Epithelial cell of proximal tubule (primary cell): ENCODE measurements around the gene DND1. TPM values are rescaled to one million over a fixed set of nuclear protein-coding genes. Genes with fewer than 3 reads are reported as not detected.
A peak's percentile ranks its signal among the peaks of the same experiment; 100 is the strongest.

ENCODE experiments used
- DNase-seq: peaks from one replicate; pipeline ENCODE4 v3.0.0-alpha.2; 2011; ENCODE audit warnings: low read depth
- H3K4me3 ChIP-seq: 2 replicates; pipeline ENCODE4 v1.5.1; 2011; ENCODE audit warnings: low read depth, mild to moderate bottlenecking, low read length
- CTCF ChIP-seq: conservative IDR thresholded peaks from 2 replicates; pipeline ENCODE4 v1.5.1; 2012; ENCODE audit warnings: low read depth, mild to moderate bottlenecking, low read length
- total RNA-seq: library from RNA; depleted of rRNA; stranded (reverse); fragments of >200 nt; gene quantifications from 2 replicates; pipeline ENCODE4 v1.2.3, GENCODE V29; 2015

DND1 gene
- total RNA-seq, 1 donor from 2014 or later = not detected

- no peak for DNase-seq
- H3K4me3 ChIP-seq = no peak overlapping the region
Measured at GRCh38 chr5:140707812-140708211, 34.4 kb upstream of the DND1 start.

GRCh38 chr5:140700177-140701144 lies 27.1 kb upstream of the DND1 start, which contains the start of gene ZMAT2:
TSS of gene ZMAT2 (plus strand) at chr5:140700447. CDS start at chr5:140700461, 14 bp downstream.
- TF ChIP-seq CTCF = no peak
- peak; percentile 94 for DNase-seq
- H3K4me3 ChIP-seq = peak within 1 kb of the TSS; percentile 92

More at GRCh38 chr5:140707812-140708211, 34.4 kb upstream of the DND1 start:
- TF ChIP-seq CTCF = no peak

- H3K4me3 ChIP-seq = no peak overlapping the region
- DNase-seq = no peak
- no peak for TF ChIP-seq CTCF
Measured at GRCh38 chr5:140696891-140697492, 23.6 kb upstream of the DND1 start.

GRCh38 chr5:140694276-140694675 lies 20.9 kb upstream of the DND1 start:
- no peak for DNase-seq
- TF ChIP-seq CTCF = no peak

GRCh38 chr5:140690941-140691924 lies 17.9 kb upstream of the DND1 start, which contains the start of the genes HARS1 and HARS2:
TSS of gene HARS1 (minus strand) at chr5:140691370. CDS start at chr5:140691304, 66 bp downstream.
TSS of gene HARS2 (plus strand) at chr5:140691455. CDS start at chr5:140691649, 194 bp downstream.
- peak; percentile 82 for DNase-seq
- H3K4me3 ChIP-seq = peak within 1 kb of the TSS; percentile 78
- no peak for TF ChIP-seq CTCF

More at GRCh38 chr5:140694276-140694675, 20.9 kb upstream of the DND1 start:
- no peak overlapping the region for H3K4me3 ChIP-seq

GRCh38 chr5:140690376-140690932 lies 17.1 kb upstream of the DND1 start:
- no peak for DNase-seq
- no peak for TF ChIP-seq CTCF
- peak overlapping the region; percentile 78 for H3K4me3 ChIP-seq
